ENCODE measurements around the gene CTTNBP2.

DNA sequence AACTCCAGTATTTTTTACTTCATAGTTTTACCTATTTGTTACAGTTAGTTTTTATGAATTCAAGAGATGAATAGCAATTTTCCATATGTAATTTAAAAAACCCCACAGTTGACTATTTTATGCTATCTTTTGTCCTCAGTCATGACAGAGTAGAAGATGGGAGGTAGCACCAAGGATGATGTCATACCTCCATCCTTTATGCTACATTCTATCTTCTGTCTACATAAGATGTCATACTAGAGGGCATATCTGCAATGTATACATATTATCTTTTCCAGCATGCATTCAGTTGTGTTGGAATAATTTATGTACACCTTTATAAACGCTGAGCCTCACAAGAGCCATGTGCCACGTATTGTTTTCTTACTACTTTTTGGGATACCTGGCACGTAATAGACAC, 209.2 kb downstream of the CTTNBP2 start:
- TF ChIP-seq POLR2A (IDR thresholded peaks at IDR 0.05; ENCODE audit: low read depth, low read length) (no peak), TAF1 (IDR thresholded peaks at IDR 0.05; ENCODE audit: low read depth, low read length) (no peak)

Measured in GM12891 (cell line).